NCI-H146 treated with DMSO at 0.1 percent for 48 hours (cell line): ENCODE measurements around the gene SMIM14.
"Not testable (repeated sequence)": the region's sequence is repeated elsewhere in the genome, so short reads cannot be mapped to it uniquely, and the experiment has no call there.

ENCODE experiments used
- DNase-seq: peaks from one replicate; lab custom pipeline; 2025; ENCODE audit not compliant: unreplicated experiment; lab: John Stamatoyannopoulos, UW

Gene SMIM14

DNA sequence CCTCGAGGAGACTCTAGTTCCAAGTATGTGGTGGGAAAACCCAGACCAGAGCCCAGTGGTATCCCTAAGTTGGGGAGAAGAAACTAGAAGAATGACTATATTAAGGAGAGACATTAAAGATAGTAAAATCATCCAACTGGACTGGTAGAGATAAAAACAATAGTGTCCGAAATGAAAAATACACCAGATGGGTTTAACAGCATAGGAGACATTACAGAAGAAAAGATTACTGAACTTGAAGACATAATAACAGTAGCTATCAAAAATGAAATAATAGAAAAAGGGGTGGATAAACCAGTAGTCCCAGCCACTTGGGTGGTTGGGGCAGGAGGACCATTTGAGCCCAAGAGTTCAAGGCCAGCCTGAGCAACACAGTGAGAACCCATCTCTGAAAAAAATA lies 31.9 kb downstream of the SMIM14 start:
- no peak for DNase-seq

DNA sequence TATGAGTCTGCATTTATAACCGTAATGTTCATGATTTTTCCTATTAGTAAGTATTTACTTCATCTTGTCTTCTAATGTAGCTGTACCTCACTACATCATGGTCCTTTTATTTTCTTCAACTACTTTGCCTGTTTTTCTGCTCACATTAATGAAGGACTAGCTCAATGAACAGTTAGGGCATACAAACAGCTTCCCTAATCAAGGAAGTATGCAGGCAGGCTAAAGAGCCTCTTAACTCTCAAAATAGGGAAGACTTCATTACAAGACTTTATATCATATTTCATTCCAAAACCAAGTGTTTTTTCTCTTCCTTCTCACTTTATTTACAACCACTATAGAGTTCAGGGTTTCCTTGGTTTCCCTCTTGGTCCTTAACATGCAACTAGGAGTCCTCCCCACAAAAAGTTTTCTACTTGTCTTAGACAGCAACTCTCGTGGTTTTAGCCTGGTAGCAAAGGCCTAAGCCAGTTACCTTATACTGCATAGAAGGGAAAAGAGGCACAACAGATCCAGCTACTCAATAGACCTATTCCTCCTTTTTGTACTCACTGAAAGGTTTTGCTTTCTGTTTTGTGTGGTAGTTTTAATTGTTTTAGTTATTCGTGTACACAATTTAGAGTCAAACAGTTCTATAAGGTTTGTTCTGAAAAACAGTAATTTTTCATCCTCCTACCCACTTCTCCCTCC lies 40.8 kb downstream of the SMIM14 start:
- no peak for DNase-seq

DNA sequence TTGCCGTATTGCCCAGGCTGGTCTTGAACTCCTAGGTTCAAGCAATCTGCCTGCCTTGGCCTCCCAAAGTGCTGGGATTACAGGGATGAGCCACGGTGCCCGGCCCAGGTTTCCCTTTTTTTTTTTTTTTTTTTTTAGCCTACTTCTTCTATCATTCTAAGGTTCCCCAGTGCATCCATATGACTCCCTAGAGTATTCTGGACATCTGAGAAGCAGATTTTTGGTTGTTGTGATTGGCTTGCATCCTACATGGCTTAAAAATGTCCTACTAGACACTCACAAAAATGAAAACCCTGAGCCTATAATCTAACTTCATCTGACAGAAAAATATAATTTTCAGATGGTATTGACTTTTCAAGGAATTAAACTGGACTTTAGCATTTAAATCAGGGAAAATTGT lies 41.7 kb downstream of the SMIM14 start:
- no peak for DNase-seq

DNA sequence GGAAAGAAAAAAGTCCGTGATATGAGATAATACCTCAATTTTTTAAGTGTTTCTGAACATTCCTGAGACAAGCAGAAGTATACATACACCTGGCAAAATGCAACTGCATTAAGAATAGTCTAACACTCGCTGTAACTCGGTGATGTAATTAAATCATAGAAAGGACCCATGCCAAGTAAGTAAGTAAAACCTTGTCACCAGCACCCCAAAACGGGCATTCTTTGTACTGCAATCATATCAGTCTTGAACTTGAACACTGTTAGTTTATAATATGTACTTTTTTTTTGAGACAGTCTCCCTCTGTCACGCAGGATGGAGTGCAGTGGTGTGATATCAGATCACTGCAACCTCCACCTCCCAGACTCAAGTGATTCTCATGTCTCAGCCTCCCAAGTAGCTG lies 47.4 kb downstream of the SMIM14 start:
- no peak for DNase-seq

DNA sequence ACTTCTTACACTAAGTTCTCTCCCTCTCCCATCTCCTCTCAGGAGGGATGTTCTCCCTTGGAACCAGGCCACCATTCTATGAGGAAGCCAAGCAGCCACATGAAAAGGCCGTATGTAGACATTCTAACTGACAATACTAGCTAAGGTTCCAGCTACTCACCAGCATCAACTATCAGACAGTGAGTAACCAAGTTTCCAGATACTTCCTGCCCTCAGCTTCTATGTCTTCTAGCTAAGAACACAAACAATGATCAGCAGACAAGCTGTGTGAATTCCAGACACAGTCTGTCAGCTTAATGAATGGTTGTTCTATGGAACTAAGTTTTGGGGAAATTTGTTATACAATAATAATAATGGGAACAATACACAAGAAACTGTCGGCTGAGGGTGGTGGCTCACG lies 50.8 kb downstream of the SMIM14 start:
- no peak for DNase-seq

DNA sequence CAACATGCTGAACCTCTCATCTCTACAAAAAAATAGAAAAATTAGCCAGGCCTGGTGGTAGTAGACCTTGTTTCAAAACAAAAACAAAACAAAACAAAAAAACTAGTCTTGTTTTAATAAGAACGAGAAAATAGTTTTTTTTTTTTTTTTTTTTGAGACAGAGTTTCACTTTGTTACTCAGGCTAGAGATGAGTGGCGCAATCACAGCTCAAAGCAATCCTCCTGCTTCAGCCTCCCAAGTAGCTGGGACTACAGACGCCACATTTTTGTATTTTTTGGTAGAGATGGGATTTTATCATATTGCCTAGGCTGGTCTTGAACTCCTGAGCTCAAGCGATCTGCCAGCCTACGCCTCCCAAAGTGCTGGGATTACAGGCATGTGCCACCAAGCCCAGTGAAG lies 63.7 kb downstream of the SMIM14 start:
- DNase-seq: no peak

DNA sequence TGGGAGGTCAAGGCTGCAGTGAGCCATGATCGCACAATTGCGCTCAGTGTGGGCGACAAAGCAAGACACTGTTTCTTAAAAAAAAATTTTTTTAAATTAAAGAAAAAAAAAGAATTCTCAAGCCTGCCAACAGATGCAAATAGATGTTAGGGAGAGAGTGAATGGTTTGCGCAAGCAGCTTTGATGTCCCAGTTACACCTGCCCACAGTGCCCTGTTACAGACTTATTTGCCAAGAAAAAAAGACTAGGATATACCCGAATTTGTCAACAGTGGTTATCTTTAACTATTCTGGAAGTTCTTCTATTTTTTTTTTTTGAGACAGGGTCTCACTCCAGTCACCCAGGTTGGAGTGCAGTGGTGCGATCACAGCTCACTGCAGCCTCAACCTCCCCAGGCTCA lies 67.2 kb downstream of the SMIM14 start:
- no peak for DNase-seq

DNA sequence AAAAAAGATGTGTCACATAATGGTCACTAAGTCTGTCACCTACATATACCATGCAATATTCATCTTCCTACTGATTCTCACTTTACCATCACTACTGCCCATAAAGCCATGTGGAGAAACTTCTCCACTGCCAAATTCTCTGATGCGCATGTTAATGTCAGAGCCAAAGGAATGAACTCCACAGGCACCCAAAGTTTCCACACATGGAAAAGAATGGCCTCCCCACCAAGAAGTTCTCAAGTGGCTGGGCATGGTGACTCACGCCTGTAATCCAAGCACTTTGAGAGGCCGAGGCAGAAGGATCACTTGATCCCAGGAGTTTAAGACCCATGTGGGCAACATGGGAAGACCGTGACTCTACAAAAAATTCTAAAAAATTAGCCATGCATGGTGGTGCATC lies 67.6 kb downstream of the SMIM14 start:
- no peak for DNase-seq

DNA sequence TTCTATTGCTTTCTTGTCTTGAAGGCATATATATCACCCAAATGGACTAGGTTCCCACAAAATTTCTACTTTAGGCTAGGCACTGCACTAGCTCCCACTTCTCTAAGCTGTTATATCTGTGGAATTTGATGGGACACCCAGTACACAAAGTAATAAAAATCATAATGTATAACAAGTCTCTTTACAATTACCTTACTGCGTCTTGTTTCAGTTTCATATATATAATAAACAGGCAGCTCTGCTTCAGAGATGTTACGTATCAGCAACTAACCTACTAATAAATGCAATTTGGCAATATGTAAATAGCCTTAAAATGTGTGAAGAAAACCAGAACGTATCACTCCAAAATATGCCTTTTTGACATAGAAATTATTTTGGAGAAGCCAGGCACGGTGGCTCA lies 69.5 kb downstream of the SMIM14 start:
- no peak for DNase-seq

DNA sequence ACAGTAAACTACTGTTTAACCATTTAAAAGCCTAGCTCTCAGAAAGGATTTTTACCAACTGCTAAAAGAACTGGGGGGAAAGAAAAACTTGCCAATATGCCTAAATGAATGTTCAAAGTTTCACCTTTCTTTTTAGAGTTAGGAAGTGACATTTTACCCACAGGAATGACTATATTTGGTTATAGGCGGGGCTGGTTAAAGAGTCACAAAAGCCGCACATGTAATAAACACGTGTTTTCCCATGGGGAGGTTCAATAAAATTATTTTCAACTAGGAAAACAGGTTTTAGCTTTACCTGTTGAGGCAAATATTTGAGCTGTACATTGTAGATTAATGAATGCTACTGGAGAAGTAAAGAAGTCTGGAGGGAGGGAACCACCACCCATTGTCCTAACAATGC lies 69.9 kb downstream of the SMIM14 start:
- no peak for DNase-seq

DNA sequence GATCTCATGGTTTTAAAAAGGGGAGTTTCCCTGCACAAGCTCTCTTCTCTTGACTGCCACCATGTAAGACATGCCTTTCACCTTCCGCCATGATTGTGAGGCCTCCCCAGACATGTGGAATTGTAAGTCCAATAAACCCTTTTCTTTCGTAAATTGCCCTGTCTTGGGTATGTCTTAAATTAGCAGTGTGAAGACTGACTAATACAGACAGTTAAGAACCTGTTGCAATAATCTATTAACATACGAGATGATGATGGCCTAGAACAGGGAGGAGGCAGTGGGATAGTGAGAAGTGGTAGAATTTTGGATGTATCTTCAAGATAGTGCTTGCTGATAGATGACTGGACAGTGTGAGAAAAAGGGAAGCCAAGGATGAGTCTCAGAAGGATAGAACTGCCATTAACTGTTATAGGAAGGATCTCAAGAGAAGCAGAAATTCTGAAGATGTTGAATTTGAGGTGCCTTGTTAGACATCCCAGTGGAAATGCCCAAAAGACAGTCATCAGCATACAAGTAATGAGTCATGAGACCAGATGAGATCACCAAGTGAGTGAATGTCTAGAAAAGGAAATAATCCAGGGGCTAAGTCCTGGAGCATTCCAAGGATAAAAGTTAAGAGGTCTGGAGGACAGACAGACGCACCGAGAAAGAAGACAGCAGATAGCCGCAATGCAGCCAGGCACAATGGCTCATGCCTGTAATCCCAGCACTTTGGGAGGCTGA lies 72.6 kb downstream of the SMIM14 start:
- DNase-seq: no peak

DNA sequence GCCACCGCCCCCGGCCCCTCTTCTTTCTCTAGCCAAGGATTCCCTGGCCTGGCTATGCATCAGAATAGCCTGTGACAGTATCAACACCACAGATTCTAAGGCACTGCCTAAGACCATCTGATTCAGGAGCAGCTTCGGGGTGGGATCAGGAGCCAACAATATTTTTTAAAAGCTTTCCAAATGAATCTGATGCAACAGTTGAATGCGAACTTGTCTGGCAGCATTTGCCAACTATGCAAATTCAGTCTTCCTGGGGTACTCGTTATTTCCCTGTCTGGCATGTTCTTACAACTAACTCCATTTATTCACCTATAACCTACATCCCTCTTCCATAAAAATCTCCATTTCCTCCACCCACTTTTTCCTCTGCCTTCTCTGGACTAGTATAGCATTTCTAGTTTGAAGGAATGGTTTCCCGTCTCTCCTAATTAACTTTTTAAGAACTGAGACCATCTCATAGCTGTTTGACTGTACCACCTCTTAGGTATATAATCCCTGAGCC lies 75.3 kb downstream of the SMIM14 start:
- no peak for DNase-seq

DNA sequence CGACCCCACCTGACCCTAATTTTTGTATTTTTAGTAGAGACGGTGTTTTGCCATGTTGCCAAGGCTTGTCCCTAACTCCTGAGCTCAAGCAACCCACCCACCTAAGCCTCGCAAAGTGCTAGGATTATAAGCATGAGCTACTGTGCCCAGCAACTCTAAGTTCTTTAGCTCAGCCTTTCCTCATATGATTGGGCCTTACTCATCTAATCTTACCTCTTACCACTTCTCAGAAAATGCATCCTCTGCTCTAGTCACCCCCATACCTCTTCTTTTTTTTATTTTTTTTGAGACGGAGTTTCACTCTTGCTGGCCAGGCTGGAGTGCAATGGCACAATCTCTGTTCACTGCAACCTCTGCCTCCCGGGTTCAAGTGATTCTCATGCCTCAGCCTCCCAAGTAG lies 75.9 kb downstream of the SMIM14 start:
- DNase-seq: no peak

DNA sequence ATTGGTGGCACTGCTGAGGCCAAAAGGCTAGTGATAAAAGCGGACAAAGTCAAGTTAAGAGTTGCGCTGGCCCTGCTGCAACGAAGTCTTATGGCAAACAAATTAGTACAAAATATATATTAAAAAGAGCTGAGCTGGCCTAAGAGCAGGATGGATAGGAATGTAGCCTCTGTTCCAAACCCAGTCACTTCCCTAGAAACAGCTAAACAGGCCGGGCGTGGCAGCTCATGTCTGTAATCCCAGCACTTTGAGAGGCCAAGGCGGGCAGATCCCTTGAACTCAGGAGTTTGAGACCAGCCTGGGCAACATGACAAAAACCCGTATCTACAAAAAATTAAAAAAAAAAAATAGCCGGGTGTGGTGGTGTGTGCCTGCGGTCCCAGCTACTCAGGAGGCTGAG lies 79.0 kb downstream of the SMIM14 start:
- DNase-seq: no peak

DNA sequence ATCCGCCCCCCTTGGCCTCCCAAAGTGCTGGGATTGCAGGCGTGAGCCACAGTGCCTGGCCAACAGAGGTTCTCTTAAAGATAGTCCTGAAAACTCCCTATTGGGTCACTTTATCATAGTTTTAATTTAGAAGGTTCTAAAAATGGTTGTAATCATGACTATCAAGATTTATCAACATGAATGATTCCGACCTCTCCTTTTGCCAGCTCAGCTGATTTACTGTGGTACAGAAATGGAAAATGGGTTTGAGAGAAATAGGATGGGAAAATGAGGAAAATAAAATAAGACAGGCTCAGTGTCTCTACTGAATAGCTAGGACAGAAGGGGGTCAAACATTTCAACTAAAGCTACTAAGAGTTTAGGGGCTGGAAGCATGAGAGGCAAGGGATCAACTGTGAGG lies 83.2 kb downstream of the SMIM14 start:
- DNase-seq: no peak

DNA sequence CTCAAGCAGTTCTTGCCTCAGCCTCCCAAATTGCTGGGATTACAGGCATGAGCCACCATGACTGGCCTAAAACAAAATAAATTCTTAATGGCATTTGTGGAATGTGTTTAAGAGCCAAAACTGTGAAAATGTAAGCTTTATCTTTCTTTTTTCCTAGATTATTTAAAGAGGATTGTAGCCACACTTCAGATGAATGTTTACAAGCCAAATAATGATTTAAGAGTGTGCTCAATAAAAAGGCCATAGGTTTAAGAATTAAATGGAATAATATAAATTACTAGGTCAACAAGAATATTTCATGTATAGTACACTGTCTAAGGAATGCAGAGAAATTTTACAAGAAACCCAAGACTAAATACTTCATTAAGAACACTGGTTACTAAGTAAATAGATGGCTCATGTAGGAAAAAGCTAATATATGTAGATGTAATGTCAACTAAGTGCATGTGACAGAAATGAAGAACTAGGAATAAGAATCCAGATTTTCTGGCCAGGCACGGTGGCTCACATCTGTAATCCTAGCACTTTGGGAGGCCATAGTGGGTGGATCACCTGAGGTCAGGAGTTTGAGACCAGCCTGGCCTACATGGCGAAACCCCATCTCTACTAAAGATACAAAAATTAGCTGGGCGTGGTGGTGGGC lies 90.1 kb downstream of the SMIM14 start:
- no peak for DNase-seq

DNA sequence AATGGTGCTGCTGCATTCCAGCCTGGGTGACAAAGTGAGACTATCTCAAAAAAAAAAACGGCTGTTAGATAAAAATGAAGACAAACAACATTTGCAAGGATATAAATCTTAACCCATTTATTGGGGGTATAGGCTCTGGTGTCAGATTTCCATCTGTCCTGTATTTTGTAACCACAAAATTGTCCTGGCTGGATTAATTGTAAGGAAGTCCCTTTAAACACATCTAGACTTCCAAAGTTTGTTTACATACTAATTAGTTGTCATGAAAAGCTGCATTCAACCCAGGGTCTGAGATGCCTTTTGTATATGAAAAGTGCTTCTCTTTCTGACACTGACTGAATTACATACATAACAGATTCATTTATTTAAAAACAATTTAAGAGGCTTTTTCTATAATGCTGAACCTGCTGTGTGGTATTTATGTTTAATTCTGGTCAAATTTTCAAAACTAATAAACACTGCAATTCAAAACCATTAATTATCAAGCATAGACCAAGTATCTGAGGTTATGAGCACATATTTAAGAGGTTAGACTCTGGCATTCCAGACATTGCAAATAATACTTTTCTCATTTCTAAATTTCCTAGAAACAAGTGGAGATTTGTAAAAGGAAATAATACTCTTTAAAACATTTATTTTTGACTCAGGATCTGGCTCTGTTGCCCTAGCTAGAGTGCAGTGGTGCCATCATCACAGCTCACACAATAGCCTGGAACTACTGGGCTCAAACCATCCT lies 93.9 kb downstream of the SMIM14 start:
- DNase-seq: peak; percentile 93

DNA sequence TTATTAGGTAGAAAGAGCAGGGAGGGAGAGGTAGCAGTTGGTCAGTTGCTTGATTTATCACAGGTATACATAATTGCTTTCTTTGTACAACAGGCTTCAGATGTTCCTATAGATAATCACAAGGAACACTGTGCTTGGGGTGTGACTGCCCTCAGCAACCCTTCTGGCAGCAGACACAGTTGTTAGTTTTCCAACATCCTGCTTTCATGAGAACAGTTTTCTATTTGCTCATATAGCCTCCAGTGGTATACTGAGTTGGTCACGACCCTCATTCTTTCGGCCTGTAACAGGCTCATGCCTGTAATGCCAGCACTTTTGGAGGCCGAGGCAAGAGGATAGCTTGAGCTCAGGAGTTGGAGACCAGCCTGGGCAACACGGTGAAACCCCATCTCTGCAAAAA lies 94.6 kb downstream of the SMIM14 start:
- not testable (repeated sequence) for DNase-seq

DNA sequence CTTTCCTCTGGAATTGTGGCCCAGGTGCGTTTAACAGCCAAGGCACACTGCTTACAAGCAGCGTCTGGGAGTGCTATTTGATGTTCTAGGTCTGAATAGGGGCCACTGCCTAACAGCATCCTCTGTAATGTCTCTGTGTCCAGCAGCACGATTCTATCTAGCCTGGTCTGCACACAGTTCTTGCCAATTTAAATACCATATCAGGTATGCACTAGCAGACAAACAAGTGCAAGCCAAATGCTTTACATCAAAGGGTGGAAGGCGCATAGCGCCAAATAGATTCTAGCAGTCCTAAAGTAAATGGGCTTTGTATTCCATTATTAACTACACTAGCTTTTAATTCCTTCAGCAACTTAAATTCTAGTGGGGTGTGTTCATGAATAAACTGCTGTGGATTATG lies 95.6 kb downstream of the SMIM14 start:
- no peak for DNase-seq

DNA sequence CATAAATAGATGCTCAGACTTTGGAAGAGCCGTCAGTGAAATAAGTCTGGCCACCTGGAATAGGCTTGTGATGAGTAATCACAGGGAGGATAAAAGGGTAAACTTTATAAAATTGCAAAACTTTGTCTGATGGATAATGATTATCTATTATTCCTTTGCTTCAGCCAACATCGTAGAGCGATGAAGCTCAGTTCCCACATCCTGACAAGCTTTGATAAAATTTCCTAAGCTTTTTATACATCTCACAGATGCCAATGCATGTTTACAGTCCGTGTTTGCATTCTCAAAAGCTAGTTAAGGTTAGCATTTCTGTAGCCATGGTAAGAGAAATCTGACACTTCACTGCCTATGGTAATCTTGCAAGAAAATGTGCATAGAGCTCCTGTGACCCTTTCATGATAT lies 96.1 kb downstream of the SMIM14 start:
- DNase-seq: no peak

DNA sequence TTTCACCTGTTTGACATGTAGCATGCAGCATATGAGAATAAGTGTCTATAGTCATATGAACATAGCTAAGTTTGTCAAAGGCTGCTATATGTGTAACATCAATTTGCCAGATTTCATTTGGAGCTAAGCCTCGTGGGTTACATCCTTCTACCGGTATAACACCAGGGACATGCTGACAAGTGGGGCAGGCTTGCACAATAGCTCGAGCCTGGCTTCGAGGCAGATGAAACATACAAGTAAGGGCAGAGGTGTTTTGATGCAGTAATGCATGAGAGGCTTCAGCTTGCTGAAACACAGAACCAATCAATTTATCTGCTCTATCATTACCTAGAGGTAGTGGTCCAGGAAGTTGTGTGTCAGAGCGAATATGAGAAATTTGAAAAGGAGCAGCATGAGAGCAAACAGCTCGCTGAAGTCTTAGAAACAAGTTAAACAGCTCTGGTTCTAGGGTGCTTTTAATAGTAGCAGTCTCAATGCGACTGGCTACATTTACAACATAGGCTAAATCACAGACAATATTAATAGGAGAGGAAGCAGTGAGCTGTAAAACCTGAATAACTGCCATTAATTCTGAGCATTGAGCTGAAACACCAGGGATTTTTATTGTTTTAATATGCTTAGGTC lies 96.6 kb downstream of the SMIM14 start:
- DNase-seq: no peak
